Hematopoietic multipotent progenitor cell treated with erythropoietin and hydrocortisone succinate and interleukin-3 and kit ligand, for 8 days (in vitro differentiated cells): Measurements from ENCODE around the gene FRAT1.

Experiments used
- DNase-seq: peaks from one replicate; pipeline ENCODE4 v3.0.0-alpha.2; 2015

FRAT1 gene

DNA sequence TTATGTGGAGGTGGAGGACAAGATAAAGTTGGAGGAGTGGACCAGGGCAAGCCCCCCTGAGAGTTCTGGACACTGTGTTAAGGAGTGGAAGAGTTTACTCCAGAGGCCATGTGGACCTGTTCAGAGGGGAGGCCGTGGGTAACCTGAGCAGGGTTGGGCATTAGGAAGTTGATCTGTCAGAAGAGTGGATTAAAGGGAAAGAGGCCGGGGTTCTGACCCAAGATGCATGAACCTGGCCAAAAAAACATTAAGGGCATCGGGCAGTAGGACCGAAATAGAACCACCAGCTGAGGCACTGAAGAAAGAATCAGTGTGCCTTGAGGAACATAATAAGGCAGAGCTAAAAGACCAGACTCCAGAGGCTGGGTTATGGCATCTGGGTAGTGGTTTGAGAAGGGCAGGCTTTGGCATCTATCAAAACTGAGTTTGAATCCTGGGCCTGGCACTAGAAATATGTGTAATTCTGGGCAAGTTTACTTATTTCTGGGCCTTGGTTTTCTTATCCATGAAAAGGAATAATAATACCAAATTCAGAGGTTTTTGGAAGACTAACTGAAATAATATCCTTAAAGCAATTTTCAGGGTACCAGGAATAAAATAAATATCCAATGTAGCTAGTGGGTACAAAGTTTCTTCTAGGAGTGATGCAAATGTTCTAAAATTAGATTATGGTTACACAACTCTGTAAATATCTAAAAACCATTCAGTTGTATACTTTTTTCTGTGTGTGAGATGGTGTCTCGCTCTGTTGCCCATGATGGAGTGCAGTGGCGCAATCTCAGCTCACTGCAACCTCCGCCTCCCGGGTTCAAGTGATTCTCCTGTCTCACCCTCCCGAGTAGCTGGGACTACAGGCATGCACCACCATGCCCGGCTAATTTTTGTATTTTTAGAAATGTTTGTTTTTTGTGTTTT lies 10.9 kb upstream of the FRAT1 start:
- no peak for DNase-seq

DNA sequence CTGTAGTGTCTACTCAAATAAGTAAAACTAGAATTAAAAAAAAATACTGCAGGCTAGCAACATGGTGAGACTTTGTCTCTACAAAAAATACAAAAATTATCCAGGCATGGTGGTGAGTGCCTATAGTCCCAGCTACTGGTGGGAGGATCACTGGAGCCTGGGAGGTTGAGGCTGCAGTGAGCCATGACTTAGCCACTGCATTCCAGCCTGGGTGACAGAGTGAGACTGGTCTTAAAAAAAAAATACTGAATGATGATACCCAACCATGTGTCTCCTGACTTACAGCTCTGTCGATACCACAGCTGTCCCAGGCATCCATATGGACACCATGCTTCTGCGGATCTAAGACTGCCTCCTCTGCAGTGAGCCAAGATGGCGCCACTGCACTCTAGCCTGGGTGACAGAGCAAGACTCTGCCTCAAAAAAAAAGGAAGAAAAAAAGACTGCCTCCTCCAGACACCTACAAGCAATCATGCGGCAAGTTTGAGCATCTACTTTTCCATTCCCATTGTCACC lies 7.9 kb upstream of the FRAT1 start:
- no peak for DNase-seq

DNA sequence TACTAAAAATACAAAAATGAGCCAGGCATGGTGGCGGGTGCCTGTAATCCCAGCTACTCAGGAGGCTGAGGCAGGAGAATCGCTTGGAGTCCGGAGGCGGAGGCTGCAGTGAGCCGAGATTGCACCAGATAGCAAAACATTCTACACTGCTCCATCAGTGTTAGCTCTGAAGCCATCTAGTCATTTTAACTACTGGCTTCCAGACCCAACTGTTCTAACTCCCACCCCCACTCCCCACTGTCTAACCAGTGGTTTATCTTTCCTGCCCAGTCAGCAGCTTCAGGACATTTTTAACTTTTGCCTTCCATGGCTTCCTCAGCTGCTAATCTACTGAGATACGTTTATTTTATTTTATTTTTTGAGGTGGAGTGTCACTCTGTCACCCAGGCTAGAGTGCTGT lies 6.2 kb upstream of the FRAT1 start:
- peak; percentile 72 for DNase-seq

DNA sequence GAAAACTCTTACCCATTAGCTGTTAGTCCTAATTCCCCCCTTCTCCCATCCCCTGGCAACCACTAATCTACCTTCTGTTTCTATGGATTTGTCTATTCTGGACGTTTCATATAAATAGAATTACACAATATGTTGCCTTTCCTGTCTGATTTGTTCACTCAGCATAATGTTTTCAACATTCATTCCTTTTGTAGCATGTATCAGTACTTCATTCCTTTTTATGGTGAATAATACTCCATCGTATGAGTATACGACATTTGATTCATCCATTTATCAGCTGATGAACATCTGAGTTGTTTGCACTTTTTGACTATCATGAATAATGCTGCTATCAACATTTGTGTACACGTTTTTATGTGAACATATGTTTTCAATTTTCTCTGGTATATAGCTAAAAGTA lies 4.4 kb upstream of the FRAT1 start:
- no peak for DNase-seq

DNA sequence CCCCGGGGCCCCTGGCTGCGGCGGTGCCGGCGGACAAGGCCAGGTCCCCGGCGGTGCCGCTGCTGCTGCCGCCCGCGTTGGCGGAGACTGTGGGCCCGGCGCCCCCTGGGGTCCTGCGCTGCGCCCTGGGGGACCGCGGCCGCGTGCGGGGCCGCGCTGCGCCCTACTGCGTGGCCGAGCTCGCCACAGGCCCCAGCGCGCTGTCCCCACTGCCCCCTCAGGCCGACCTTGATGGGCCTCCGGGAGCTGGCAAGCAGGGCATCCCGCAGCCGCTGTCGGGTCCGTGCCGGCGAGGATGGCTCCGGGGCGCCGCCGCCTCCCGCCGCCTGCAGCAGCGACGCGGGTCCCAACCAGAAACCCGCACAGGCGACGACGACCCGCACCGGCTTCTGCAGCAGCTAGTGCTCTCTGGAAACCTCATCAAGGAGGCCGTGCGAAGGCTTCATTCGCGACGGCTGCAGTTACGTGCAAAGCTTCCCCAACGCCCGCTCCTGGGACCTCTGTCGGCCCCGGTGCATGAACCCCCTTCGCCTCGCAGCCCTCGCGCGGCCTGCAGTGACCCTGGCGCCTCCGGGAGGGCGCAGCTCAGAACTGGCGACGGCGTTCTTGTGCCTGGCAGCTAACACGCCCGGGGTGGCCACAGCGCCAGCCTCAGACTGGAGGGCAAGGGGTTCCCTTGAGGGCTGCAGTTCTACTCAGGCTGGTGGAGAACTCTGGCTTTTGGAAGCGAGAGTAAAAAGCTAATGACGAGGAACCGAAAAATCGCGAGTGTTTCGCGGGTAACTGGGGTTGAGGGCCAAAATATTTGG lies 804 bp downstream of the FRAT1 start:
- peak; percentile 73 for DNase-seq

DNA sequence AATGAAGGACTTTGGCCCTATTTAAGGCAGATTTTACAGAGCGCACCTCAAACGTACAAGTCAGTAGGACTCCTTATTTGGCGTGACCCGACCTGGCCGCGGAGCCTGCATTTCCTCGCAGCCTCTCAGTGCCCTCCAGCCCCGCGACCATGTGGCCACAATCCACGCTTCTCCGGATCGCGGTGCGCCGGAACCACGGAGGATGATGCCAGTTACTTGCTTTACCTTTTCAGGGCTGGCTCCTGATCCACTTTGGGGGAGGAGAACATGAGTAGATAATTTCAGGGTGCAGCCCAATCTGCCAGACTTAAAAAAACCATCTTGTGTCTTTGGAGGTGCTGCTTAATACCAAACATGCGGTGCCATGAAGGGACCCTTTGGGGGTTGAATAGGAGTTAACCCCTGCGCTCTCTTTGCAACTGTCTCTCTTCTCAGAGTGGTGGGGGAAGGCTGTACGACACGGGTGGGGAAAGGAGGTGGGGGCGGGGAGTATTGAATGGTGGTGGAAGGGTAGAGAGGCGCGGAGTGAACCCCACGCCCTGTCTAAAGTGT lies 1.5 kb downstream of the FRAT1 start:
- DNase-seq: no peak

DNA sequence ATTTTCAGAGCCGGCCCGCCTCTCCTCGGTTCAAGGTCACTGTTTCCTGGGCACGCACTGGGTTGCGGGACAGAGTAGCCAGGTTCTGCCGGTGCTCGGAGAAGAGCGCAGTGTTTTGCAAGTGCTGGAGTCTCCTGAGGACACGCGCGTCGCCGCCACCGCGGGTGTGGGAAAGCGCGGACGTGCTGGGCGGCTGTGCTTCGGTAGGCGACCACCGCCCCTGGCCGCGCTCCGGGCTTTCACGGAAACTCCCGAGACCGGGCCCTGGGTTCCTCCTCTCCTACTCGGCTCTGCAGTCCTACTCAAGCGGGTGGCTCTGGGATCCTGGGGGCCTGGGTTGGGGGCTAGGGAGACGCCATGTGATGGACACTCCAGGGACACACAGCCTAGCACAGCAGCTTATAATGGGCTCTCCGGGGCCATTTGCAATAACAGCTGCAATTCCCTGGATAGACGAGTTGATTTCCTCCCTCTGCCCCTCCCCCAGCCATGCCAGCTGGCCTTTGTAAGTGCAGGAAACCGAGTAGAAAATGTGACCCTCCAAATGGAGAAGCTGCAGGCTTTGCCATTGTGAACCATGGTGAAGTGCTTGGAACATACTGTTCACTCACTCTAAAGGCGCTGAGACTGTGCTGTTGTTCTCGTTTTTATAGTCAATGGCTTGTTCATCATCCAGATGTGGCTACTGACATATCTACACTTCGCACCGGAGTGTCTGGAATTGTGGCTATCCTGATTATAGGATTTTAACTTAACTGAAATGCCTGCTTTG lies 2.1 kb downstream of the FRAT1 start:
- DNase-seq: peak; percentile 41

DNA sequence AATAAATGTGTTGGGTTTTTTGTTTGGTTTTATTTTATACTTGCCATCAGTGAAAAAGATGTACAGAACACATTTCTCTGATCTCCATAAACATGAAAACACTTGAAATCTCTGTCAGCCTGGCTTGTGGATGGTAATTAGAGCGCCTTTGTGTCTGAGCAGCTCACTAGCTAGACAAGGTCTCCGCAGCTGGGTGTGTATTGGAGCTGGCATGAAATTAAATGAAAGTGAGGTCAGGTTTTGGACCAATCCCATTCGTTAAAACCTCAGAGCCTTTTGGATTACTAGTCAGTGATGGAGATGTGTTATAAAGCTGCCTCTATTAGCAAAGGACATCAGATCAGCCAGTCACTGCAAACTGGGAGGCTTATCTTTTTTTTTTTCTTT lies 2.7 kb downstream of the FRAT1 start:
- peak; percentile 17 for DNase-seq

DNA sequence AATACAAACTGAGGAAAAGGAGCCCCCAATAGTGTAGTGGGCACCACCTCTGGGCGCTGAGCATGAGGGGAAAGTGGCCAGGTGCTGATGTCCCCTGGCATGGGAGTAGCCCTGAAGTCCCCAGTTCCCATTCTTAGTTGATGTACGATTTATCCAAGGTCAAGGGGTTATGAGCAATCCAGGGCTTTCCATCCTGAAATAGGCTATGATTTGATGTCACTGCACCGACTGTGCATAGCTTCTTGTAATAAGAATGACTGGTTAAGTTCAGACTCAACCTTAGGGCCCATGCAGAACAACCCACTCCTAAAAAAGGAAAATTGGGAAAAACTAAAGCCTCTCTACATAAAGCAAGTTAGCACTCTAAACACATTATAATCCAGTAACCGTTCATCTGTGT lies 4.4 kb downstream of the FRAT1 start:
- DNase-seq: no peak

DNA sequence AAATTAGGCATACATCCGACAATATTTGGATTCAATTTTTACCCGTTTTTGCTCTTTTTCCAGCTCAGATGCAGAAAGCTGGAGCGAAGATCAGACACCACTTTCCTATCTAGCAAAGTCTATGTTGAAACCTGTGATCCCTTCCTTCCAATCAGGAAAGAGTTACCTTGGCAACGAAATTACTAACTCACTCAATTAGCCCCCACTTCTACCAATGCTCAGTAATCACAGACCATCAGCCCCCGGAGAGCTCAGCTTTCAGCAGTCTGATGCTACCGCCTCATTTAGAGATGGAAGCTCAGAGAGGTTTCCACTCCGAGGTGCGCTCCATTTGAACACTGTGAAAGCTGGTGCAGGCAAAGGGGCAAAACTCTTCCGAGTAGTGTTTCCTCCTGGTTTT lies 6.7 kb downstream of the FRAT1 start:
- no peak for DNase-seq

DNA sequence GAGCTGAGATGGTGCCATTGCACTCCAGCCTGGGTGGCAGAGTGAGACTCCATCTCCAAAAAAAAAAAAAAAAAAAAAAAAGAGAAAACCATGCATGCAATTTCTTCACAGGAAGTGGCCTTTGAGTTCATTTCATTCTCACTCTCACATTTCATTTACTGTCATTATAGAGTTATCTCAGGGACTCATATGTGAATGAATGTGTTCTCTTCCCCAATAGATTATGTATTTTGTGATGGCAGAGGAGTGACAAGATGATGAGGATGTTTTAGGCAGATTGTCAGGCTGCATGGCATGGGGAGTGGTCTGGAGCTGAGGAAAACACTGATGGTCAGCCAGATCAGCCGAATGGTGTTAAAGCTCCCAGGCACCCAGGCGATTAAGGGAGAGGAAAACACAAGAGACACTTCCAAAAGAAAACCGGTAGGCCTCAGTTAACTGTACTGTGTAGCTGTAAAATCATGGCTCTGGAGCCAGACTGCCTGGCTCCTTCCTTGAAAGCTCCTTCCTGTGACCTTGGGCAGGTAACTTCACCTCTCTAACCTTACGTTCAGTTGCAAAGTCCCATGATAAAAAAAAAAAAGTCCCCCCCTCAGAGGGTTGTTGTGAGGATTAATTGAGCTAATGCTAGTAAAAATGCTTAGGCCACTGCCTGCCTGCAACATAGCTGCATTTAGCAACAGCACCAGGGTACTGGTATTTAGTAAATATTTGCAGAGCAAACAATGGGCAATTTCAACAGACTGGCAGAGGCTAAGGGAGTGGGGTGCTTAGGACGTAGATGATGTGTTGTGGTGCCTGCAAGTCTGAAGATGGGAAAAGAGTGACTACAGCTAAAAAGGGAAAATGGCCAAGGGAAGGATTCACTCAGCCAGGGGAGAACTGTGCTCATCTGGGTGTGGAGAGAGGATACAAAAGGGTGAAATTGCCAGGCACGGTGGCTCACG lies 8.6 kb downstream of the FRAT1 start:
- DNase-seq: peak; percentile 70

DNA sequence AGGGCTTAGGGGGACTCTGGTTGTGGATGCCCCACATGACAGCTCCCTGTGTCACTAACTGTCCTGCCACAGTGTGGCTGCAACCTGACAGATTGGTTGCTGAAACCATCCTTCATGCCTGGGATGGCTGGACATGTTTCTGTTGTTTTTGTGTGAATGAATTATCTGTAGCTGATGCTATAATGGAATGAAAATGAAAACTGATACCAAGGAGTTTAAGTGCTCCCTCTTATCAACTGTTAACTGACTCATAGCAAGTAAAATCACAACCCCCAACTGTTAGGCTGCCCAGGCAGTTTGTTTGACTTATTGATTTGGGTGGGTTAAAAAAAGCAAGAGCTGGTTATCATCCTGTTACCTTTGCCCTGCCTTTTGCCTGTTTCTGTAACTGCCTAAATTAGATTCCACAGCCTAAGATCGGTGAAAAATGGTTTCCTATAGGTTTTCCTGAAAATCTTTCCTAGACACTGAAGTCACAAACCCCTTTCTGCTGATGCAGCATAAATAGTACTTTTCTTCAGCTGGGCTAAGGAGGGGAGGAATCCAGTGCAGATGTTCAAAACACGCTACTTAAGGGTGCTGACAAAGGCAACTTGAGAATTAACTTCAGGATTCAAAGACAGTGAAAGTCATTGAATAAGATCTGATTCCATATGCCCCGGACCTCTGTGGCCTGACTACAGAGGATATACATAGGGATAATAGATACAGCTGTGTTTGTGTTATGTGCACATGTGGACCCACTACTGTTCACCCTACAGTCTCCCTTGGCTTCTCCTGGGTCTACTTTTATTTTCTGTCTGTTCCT lies 9.8 kb downstream of the FRAT1 start:
- peak; percentile 72 for DNase-seq

DNA sequence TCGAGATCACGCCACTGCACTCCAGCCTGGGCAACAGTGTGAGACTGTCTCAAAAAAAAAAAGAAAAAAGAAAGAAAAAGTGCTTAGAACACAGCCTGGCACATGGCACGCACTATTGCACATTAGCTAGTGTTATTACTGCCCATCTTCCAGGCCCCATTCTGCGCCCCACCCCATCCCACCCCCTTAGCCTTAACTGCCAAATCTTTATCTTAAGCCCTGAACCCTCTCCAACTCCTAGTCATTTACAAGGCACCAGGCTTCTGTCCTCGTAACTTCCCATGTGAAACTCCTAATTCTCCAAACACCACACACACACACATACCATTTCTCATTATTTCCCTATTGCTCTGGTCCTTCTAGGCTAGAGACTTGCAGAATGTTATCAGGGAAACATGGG lies 10.7 kb downstream of the FRAT1 start:
- peak; percentile 66 for DNase-seq

DNA sequence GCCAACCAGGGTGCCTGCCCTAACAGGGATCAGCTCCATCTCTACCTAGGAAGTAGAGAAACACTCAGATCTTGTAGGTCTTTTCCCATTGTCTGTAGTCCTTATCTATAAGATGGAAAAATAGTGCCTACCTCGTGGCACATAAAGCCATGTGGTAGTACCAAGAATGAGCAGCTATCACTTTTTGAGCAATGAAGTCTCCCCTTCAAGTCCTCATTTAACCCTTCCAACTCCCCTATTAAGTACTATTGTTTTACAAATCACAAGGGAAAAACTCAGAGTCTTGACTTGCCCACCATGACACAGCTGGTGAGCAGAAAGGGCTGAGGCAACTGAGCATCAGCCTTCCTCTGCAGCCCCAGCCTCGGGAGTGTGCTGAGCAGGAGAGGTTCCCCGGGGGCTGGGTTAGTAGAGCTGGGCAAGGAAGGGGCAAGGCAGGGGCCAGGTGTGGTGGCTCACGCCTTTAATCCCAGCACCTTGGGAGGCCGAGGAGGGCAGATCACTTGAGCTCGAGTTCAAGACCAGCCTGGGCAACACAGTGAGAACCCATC lies 12.2 kb downstream of the FRAT1 start:
- peak; percentile 53 for DNase-seq

DNA sequence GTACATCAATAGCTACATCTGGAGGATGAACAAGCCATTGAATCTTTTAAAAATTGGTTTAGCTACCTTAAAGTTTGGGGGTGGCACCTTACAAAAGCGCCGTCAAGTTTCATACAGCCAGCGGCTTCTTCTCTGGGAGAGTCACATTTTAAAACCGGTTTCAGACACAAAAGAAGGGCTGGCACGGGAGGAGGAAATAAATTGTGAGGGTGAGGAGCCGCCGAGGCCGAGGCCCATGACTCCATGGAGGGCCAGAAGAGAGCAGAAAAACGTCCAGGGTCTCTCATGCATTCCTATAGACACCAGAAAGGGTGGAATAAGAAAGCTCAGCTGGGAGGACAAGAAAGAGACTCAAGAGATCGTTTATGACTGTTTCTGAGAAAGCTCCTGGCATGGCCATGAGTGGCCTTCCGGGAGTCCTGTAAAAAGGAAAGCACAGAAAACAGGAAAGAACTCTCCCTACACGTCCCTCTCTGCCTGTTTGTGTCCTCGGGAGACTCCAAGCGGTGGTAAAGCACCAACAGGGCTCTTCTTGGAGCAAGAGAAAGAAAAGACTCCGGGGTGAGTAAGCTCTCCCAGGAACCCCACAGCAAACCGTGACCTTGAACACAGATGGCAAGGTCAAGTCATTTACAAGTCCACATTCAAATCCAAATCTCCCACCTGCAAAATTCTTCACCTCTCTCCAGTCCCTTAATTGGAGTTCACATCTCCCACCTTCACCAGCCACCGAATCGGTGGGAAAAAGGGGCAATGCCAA lies 13.7 kb downstream of the FRAT1 start:
- DNase-seq: peak; percentile 62

DNA sequence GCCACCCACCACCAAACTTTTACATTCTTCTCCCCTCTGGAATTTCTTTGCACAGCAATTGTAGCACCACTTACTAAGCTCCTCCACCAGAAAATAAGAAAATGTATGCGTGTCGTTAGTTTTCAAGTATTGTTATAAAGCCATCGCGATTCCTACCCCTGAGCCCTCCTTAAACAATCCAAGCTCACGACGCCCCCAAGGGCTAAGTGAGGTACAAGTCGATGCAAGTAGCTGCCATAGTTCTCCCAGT lies 14.2 kb downstream of the FRAT1 start:
- DNase-seq: peak; percentile 74

DNA sequence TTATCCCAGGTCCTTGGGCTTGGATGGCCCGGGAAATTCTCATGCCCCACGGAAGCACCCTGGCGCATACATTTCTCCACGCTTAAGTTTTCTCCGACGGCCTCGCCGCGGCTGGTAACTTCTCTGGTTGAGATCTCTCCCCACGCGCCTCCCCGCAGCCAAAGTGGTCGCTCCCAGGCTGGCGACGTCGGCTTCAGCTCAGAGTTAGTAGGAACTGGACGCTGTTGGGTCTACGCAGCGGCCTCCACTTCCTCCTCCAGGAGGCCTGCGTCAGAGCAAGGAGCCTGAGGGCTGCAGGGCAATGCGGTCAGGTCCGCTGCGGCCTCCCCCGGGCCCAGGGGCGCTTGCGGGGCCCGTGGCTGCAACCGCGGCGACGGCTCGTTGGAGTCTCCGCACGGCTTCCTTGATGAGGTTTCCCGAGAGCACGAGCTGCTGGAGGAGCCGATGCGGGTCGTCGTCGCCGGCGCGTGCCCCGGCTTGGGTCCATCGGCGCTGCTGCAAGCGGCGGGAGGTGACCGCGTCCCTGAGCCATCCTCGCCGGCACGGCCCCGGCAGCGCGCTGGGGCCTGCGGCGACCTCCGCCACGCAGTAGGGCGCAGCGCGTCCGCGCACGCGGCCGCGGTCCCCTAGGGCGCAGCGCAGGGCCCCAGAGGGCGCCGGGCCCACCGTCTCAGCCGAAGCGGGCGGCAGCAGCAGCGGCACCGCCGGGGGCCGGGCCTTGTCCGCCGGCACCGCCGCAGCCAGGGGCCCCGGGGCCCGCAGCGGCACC lies 14.7 kb downstream of the FRAT1 start:
- peak; percentile 61 for DNase-seq

DNA sequence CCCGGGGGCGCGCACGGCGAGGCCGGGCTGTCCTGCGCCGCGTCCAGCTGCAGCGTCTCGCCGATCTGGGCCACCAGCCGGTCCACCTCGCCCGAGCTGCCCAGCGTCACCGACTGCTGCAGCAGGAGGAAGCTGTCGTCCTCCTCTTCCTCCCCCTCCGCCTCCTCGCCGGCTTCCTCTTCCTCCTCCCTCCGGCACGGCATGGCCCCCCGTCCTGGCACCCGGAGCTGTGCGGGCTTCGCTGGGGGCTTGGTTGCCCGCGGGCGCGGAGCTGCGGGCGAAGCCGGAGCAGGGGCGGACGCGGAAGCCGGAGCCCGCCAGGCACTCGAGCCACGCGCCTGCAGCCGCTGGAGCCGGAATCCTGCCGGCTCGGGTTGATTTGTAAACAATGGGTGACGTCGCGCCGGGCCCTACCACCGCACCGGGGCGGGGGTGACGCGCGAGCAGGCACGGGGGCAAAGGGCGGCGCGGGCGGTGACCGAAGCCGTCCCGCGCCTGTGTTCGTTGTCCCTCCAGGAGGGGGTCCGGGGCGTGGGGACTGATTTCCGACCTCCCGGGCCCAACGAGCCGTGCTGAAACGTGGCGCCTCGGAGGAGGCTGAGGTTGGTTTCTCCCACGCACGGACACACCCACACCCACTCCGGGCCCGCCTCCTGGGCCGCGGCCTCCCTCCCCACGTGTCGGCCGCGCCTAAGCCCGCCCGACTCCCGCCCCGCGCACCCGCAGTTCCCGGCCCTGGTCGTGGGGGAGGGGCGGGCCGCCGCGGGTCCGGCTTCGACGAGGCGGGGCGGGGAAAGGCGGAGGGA lies 15.5 kb downstream of the FRAT1 start, which contains the start of gene FRAT2:
TSS of gene FRAT2 (minus strand) at position 360 of the 806 bp plus-strand sequence. CDS start at position 203, 157 bp downstream.
- peak; percentile 91 for DNase-seq
